Measurements from ENCODE around the gene GUCY1A1. TPM values are rescaled to one million over a fixed set of nuclear protein-coding genes. Genes with fewer than 3 reads are reported as not detected.

Gene GUCY1A1
- total RNA-seq, 1 experiment from 2014 or later: 0.08 TPM

DNA sequence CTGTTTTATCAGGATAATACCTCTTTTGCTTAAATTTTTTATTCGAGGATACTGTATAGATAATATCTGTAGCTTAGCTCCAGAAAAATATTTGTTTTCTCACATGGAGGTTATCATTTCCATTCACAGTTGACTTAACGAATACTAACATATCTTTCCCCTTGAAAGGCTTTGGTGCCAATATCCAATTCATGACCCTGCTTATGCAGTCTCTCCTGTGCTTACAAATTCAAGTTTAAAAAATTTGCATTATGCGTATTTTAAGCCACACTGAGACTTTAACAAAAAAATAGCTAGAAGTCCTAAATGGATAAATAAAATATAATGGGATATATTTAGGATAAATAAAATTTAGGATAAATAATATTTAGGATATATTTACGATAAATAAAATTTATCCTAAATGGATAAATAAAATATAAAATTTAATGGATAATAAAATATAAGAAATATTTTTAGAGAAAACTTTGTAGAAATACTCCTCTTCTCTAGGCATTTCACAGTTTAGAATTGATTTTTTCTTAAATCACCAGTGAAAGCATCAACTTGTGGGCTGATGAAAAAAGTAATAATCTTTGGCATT, 114.7 kb downstream of the GUCY1A1 start:
- Histone ChIP-seq H3K27ac (no peak overlapping the region), H3K27me3 (no peaks in the 10 kb centered on the region), H3K4me3 (no peak overlapping the region), H3K4me1 (no peaks in the 10 kb centered on the region), H3K9me3 (replicated peaks) (no peaks in the 10 kb centered on the region), H3K36me3 (no peaks in the 10 kb centered on the region)
- DNase-seq: no peak

Other genes starting within 250 kb of the GUCY1A1 start
- gene GUCY1B1, start 92.2 kb downstream of the GUCY1A1 start, total RNA-seq (2014; rRNA removed; shearing (Covaris generic)): 3.1 and 3.2 TPM in 2 replicates
- gene ASIC5, start 199.4 kb downstream of the GUCY1A1 start, total RNA-seq (2014; rRNA removed; shearing (Covaris generic)): not detected in 2 replicates
- 0.23 and 0.26 TPM in 2 replicates for gene TDO2, start 236.8 kb downstream of the GUCY1A1 start, total RNA-seq (2014; rRNA removed; shearing (Covaris generic))